ENCODE measurements around the gene MDP1. TPM values are rescaled to one million over a fixed set of nuclear protein-coding genes. Genes with fewer than 3 reads are reported as not detected.

Gene MDP1
- total and polyA plus RNA-seq, 7 donors = 6.2 to 19.7 (median 13.0) TPM

DNA sequence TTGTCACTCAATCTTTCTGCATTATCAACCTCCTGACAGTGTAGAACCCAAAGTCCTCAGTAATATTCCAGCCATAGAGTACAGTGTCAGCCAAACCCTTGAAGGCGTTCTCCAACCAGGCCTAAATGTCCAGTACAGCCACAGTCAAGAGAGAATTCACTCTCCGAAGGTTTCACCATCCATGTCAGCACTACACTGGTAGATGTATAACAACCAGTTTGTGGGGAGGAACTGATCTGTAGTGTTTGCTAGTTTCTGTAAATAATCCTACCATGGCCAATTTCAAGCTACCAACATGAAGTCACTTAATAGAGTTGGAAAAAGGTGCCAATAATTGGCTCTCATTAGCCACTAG is 456 bp upstream of the MDP1 start:
- H3K4me1 ChIP-seq = peaks cover 20% of the 10 kb centered on the region
- ATAC-seq (no peak), DNase-seq (no peak)
- no peaks in the 10 kb centered on the region for H3K9me3 ChIP-seq
- intact Hi-C loops (cut with DNase I) = no loop called here
- TF ChIP-seq, protein P1, sequence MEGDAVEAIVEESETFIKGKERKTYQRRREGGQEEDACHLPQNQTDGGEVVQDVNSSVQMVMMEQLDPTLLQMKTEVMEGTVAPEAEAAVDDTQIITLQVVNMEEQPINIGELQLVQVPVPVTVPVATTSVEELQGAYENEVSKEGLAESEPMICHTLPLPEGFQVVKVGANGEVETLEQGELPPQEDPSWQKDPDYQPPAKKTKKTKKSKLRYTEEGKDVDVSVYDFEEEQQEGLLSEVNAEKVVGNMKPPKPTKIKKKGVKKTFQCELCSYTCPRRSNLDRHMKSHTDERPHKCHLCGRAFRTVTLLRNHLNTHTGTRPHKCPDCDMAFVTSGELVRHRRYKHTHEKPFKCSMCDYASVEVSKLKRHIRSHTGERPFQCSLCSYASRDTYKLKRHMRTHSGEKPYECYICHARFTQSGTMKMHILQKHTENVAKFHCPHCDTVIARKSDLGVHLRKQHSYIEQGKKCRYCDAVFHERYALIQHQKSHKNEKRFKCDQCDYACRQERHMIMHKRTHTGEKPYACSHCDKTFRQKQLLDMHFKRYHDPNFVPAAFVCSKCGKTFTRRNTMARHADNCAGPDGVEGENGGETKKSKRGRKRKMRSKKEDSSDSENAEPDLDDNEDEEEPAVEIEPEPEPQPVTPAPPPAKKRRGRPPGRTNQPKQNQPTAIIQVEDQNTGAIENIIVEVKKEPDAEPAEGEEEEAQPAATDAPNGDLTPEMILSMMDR (IDR thresholded peaks at IDR 0.05) = no peak
- peak overlapping the region; percentile 80 for H3K4me3 ChIP-seq
- WGBS, 3 donors = 82 to 90% (median 85%) methylated on average over 2 of the region's 2 CpGs
- peak overlapping the region; percentile 87 for H3K27ac ChIP-seq
- no peaks in the 10 kb centered on the region for H3K27me3 ChIP-seq (ENCODE audit: insufficient read depth in 3 of 3, low read length in 2 of 3)
- H3K36me3 ChIP-seq (ENCODE audit: insufficient read depth in 1 of 2, low read depth in 1 of 2) = peaks cover 3 to 23% of the 10 kb centered on the region in 2 donors

DNA sequence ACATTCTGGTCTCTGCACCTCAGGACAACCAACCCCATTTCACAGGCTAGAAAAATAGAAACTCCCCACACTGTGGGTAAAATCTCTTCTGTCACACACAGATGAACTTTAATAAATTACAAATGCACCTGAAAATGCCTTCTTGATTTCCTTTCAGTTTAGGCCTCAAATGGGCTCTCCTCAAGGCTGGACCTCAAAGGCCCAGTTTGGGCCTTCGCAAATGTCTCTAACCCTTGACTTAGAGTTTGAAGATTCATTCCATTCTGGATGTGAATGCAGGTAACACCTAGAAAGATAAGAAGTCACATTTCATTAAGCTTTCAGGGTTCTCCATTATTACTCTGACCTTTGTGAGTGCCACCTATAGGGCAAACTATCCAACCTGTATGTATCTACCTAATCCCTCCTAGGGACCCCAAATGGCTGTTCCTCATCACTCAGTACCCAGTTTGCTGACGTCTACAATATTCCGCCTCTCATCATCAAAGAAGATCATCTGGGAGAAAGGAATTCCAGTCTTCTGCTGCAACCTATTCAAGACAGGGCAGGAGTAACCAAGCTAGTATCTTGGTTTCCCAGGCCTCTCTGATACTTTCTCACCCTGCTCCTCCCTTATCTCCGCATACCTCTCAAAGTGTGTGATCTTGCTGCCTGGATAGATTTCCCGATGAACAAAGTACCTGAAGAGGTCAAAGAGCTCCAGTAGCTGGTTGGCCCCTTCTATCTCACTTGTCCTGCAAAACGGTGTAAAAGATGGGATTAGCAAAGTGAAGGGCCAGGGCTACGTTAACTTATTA is 1.8 kb downstream of the MDP1 start:
- 88 to 92% (median 91%) methylated on average over 7 of the region's 7 CpGs for WGBS, 3 donors
- H3K27me3 ChIP-seq (ENCODE audit: insufficient read depth in 3 of 3, low read length in 2 of 3) = no peaks in the 10 kb centered on the region
- ATAC-seq = no peak
- H3K27ac ChIP-seq = peak overlapping the region; percentile 93
- intact Hi-C loops (cut with DNase I) = loop anchor here in 1 of 2 donors (2.0 kb wide), 1 partner anchor 25 kb away; the partner anchor contains the start of gene IPO4
- DNase-seq = no peak
- peaks cover 20% of the 10 kb centered on the region for H3K4me1 ChIP-seq
- peak overlapping the region; percentile 80 for H3K4me3 ChIP-seq
- H3K9me3 ChIP-seq = no peaks in the 10 kb centered on the region
- TF ChIP-seq, protein P1 (IDR thresholded peaks at IDR 0.05) = no peak
- H3K36me3 ChIP-seq (ENCODE audit: insufficient read depth in 1 of 2, low read depth in 1 of 2) = peaks cover 8 to 46% of the 10 kb centered on the region in 2 donors

DNA sequence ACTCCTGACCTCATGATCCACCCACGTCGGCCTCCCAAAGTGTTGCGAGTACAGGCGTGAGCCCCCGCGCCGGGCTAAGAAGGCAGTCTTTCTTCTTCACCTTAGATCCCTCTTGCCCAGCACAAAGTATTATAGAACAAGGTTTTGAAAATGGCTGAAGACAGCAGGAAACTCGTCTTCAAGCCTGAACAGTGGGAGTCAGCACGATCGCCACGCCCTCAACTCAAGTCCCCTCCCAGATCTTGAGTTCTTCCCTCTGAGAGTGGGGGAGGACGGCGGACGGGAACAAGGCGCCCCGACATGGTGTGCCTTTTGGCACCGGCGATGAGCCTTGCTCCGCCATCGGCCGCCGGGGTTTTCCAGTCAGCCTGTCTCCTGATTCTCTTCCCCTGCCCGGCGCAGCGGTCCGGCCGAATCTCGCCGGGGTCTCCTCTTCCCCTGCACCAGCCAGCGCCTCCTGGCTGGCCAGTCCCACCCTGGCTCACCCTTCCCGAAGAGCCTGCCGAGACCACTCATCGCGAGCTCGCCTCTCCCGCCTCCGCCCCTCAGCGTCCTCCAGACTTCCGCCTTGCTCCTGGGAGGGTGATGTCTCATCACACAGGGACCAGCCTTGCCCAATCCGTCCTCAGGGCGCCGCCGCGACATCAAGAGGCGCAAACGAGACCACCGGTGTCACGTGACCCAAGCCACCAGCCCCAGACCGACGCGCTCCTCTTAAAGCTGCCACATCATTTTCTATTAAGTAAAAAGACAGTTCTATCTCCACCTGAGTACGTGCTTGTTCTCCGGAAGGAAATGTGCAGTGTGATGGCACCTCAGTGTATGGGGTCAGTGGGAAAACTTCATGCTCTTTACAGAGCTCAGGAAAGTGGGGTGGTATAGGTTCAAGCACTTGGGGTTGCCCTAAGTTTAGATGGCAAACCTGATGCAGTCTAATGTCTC is 2.7 kb downstream of the MDP1 start, which contains the start of gene CHMP4A:
CHMP4A (minus strand) TSS at position 565 of the 942 bp plus-strand sequence; CDS start at position 516, 49 bp downstream.
- ATAC-seq = peak; percentile 91 to 93 (median 92)
- H3K27ac ChIP-seq = peak within 1 kb of the TSS; percentile 93
- peaks cover 20% of the 10 kb centered on the region for H3K4me1 ChIP-seq
- H3K27me3 ChIP-seq (ENCODE audit: insufficient read depth in 3 of 3, low read length in 2 of 3) = no peaks in the 10 kb centered on the region
- intact Hi-C loops (cut with DNase I) = no loop called here
- no peaks in the 10 kb centered on the region for H3K9me3 ChIP-seq
- peaks cover 8 to 52% of the 10 kb centered on the region in 2 donors for H3K36me3 ChIP-seq (ENCODE audit: insufficient read depth in 1 of 2, low read depth in 1 of 2)
- 1 to 3% (median 1%) methylated on average over 48 to 53 of the region's 53 CpGs for WGBS, 3 donors
- H3K4me3 ChIP-seq = peak within 1 kb of the TSS; percentile 80
- TF ChIP-seq, protein P1 (IDR thresholded peaks at IDR 0.05) = no peak
- peak; percentile 98 to 99 for DNase-seq

DNA sequence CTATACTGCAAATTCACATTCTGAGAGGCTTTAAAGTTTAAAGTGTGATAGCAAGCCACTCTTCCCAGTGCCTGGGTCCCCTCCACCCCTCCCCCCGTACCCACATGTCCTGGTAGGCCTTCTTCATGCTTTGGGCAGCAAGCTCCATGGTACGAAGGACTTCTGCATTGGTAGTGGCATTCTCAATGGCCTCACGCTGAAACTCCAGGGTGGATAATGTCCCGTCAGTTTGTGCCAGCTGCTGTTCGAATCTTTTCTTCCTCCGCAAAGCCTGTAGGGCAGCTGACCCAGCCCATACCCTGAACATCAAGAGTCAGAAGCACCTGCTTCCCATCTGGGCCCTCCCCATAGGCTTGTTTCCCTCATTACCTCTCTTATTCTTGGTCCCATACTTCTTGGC is 4.6 kb downstream of the MDP1 start:
- 71 to 81% (median 78%) methylated on average over 6 of the region's 6 CpGs for WGBS, 3 donors
- TF ChIP-seq, protein P1 (IDR thresholded peaks at IDR 0.05) = no peak
- intact Hi-C loops (cut with DNase I) = no loop called here
- Histone ChIP-seq H3K36me3 (ENCODE audit: insufficient read depth in 1 of 2, low read depth in 1 of 2) (peaks cover 8 to 51% of the 10 kb centered on the region in 2 donors), H3K27ac (no peak overlapping the region), H3K4me1 (peaks cover 19% of the 10 kb centered on the region), H3K4me3 (no peak overlapping the region), H3K9me3 (no peaks in the 10 kb centered on the region), H3K27me3 (ENCODE audit: insufficient read depth in 3 of 3, low read length in 2 of 3) (no peaks in the 10 kb centered on the region)
- ATAC-seq = no peak
- no peak for DNase-seq
